Hepatocyte (in vitro differentiated cells): ENCODE data around the gene STAP1. TPM values are rescaled to one million over a fixed set of nuclear protein-coding genes. Genes with fewer than 3 reads are reported as not detected.

Experiments
- DNase-seq: peaks from one replicate; pipeline ENCODE4 v3.0.0-alpha.2; 2016; ENCODE audit warnings: low spot score
- H2AFZ ChIP-seq: fragments of 200-600 bp; sonication (generic); 2 replicates; pipeline ENCODE4 v1.6.0; 2016; ENCODE audit warnings: antibody characterized with exemption, mild to moderate bottlenecking
- H3K27ac ChIP-seq: fragments of 200-600 bp; sonication (generic); 2 replicates; pipeline ENCODE4 v1.5.1; 2016; ENCODE audit warnings: mild to moderate bottlenecking
- H3K27me3 ChIP-seq: fragments of 200-600 bp; sonication (generic); 2 replicates; pipeline ENCODE4 v1.6.1; 2016
- H3K36me3 ChIP-seq: fragments of 200-600 bp; sonication (generic); replicated peaks from 2 replicates; pipeline ENCODE4 v1.5.1; 2016; ENCODE audit warnings: low read depth; ENCODE audit not compliant: insufficient read depth
- H3K4me1 ChIP-seq: fragments of 200-600 bp; sonication (generic); 2 replicates; pipeline ENCODE4 v1.5.1; 2016; ENCODE audit warnings: mild to moderate bottlenecking, moderate library complexity; ENCODE audit not compliant: insufficient read depth
- H3K4me2 ChIP-seq: fragments of 200-600 bp; sonication (generic); 2 replicates; pipeline ENCODE4 v1.6.0; 2016
- H3K4me3 ChIP-seq: fragments of 200-600 bp; sonication (generic); 2 replicates; pipeline ENCODE4 v1.5.1; 2016; ENCODE audit warnings: mild to moderate bottlenecking
- H3K79me2 ChIP-seq: fragments of 200-600 bp; sonication (generic); 2 replicates; pipeline ENCODE4 v1.6.0; 2017; ENCODE audit warnings: mild to moderate bottlenecking
- H3K9me2 ChIP-seq: fragments of 200-600 bp; sonication (generic); replicated peaks from 2 replicates; pipeline ENCODE4 v1.6.0; 2017; ENCODE audit warnings: mild to moderate bottlenecking; ENCODE audit not compliant: insufficient read depth
- H3K9me3 ChIP-seq: fragments of 200-600 bp; sonication (generic); 2 replicates; pipeline ENCODE4 v1.5.1; 2016; ENCODE audit warnings: low read depth, mild to moderate bottlenecking
- H4K20me1 ChIP-seq: fragments of 200-600 bp; sonication (generic); 2 replicates; pipeline ENCODE4 v1.6.0; 2016; ENCODE audit warnings: mild to moderate bottlenecking; ENCODE audit not compliant: insufficient read depth, poor library complexity, severe bottlenecking
- EZH2 ChIP-seq: fragments of 200-600 bp; sonication (generic); IDR thresholded peaks from 2 replicates; pipeline ENCODE4 v1.6.1; 2016; ENCODE audit warnings: antibody characterized with exemption, mild to moderate bottlenecking, borderline replicate concordance
- EZH2phosphoT487 ChIP-seq: fragments of 200-600 bp; sonication (generic); IDR thresholded peaks from one replicate; pipeline ENCODE4 v1.6.1; 2018; ENCODE audit warnings: antibody characterized with exemption, mild to moderate bottlenecking, low read depth, moderate library complexity; ENCODE audit not compliant: unreplicated experiment, severe bottlenecking
- WGBS: methylation state at CpG from one replicate; pipeline ENCODE4 v1.1.6; 2016; ENCODE audit warnings: low lambda C conversion rate; ENCODE audit errors: missing lambda C conversion rate; 5-methylcytosine and 5-hydroxymethylcytosine counted together
- polyA plus RNA-seq: library from polyadenylated mRNA; unstranded; fragments of >200 nt; fragmentation: Nextera tagmentation; extraction: Ambion mirVana; gene quantifications from 2 replicates; pipeline ENCODE4 v1.2.1, GENCODE V29; 2016
- total RNA-seq: library from RNA; depleted of rRNA; stranded (reverse); fragments of >200 nt; gene quantifications from 2 replicates; pipeline ENCODE4 v1.2.3, GENCODE V29; 2014
- TF ChIP-seq, protein P1 (sequence below): fragments of 200-600 bp; sonication (generic); IDR thresholded peaks from 2 replicates; pipeline ENCODE4 v1.5.1; 2016; ENCODE audit warnings: antibody characterized with exemption, mild to moderate bottlenecking; ENCODE audit not compliant: poor library complexity

STAP1 gene
- total and polyA plus RNA-seq, 2 experiments from 2014 or later, result not detected

- H3K27ac ChIP-seq, result no peak overlapping the region
- DNase-seq, result no peak
- TF ChIP-seq EZH2 (no peak), EZH2phosphoT487 (no peak)
- TF ChIP-seq, protein P1, sequence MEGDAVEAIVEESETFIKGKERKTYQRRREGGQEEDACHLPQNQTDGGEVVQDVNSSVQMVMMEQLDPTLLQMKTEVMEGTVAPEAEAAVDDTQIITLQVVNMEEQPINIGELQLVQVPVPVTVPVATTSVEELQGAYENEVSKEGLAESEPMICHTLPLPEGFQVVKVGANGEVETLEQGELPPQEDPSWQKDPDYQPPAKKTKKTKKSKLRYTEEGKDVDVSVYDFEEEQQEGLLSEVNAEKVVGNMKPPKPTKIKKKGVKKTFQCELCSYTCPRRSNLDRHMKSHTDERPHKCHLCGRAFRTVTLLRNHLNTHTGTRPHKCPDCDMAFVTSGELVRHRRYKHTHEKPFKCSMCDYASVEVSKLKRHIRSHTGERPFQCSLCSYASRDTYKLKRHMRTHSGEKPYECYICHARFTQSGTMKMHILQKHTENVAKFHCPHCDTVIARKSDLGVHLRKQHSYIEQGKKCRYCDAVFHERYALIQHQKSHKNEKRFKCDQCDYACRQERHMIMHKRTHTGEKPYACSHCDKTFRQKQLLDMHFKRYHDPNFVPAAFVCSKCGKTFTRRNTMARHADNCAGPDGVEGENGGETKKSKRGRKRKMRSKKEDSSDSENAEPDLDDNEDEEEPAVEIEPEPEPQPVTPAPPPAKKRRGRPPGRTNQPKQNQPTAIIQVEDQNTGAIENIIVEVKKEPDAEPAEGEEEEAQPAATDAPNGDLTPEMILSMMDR, result no peak
- H3K9me2 ChIP-seq, result no peaks in the 10 kb centered on the region
- no peaks in the 10 kb centered on the region for H3K4me1 ChIP-seq
- no peak overlapping the region for H3K4me2 ChIP-seq
- H4K20me1 ChIP-seq, result no peaks in the 10 kb centered on the region
- H3K27me3 ChIP-seq, result no peaks in the 10 kb centered on the region
- 88% methylated on average over 13 of the region's 13 CpGs for WGBS
- H3K9me3 ChIP-seq, result no peaks in the 10 kb centered on the region
- H3K36me3 ChIP-seq, result no peaks in the 10 kb centered on the region
- no peak overlapping the region for H3K4me3 ChIP-seq
- no peak overlapping the region for H2AFZ ChIP-seq
- no peaks in the 10 kb centered on the region for H3K79me2 ChIP-seq
Observed at GRCh38 chr4:67575232-67576058, 16.9 kb downstream of the STAP1 start.

GRCh38 chr4:67576059-67576466 is 17.5 kb downstream of the STAP1 start:
- H3K27me3 ChIP-seq, result no peaks in the 10 kb centered on the region
- no peak for DNase-seq
- TF ChIP-seq EZH2phosphoT487 (no peak), EZH2 (no peak)
- TF ChIP-seq, protein P1, result no peak
- no peaks in the 10 kb centered on the region for H3K9me2 ChIP-seq
- H3K4me3 ChIP-seq, result no peak overlapping the region
- no peak overlapping the region for H2AFZ ChIP-seq
- H3K27ac ChIP-seq, result no peak overlapping the region
- WGBS, result 93% methylated on average over 4 of the region's 4 CpGs
- H3K36me3 ChIP-seq, result no peaks in the 10 kb centered on the region
- no peaks in the 10 kb centered on the region for H4K20me1 ChIP-seq
- no peak overlapping the region for H3K4me2 ChIP-seq
- no peaks in the 10 kb centered on the region for H3K9me3 ChIP-seq
- no peaks in the 10 kb centered on the region for H3K4me1 ChIP-seq
- no peaks in the 10 kb centered on the region for H3K79me2 ChIP-seq

GRCh38 chr4:67576538-67576937 is 18.0 kb downstream of the STAP1 start:
- Histone ChIP-seq H3K36me3 (no peaks in the 10 kb centered on the region), H3K9me3 (no peaks in the 10 kb centered on the region), H3K79me2 (no peaks in the 10 kb centered on the region), H2AFZ (no peak overlapping the region), H3K27ac (no peak overlapping the region), H3K4me2 (no peak overlapping the region), H3K27me3 (no peaks in the 10 kb centered on the region), H3K9me2 (no peaks in the 10 kb centered on the region), H3K4me1 (no peaks in the 10 kb centered on the region), H3K4me3 (no peak overlapping the region), H4K20me1 (no peaks in the 10 kb centered on the region)
- DNase-seq, result no peak
- TF ChIP-seq EZH2, result no peak
- WGBS, result 100% methylated on average over 1 of the region's 1 CpG

GRCh38 chr4:67580577-67580976 is 22.1 kb downstream of the STAP1 start:
- Histone ChIP-seq H3K36me3 (no peaks in the 10 kb centered on the region), H3K4me2 (no peak overlapping the region), H3K27ac (no peak overlapping the region), H3K79me2 (no peaks in the 10 kb centered on the region), H4K20me1 (no peaks in the 10 kb centered on the region), H3K4me3 (no peak overlapping the region), H3K9me2 (no peaks in the 10 kb centered on the region), H2AFZ (no peak overlapping the region), H3K9me3 (no peaks in the 10 kb centered on the region), H3K27me3 (no peaks in the 10 kb centered on the region), H3K4me1 (no peaks in the 10 kb centered on the region)
- 78% methylated on average over 3 of the region's 3 CpGs for WGBS
- TF ChIP-seq EZH2 (no peak), EZH2phosphoT487 (no peak)
- TF ChIP-seq, protein P1, result no peak
- no peak for DNase-seq
